NCI-H2029 treated with DMSO at 0.1 percent for 48 hours (cell line): ENCODE data around the gene TUBA3E.
"Not testable (repeated sequence)": the region's sequence is repeated elsewhere in the genome, so short reads cannot be mapped to it uniquely, and the experiment has no call there.

ENCODE experiments used
- DNase-seq: peaks from one replicate; lab custom pipeline; 2025; lab: John Stamatoyannopoulos, UW

Gene TUBA3E

DNA sequence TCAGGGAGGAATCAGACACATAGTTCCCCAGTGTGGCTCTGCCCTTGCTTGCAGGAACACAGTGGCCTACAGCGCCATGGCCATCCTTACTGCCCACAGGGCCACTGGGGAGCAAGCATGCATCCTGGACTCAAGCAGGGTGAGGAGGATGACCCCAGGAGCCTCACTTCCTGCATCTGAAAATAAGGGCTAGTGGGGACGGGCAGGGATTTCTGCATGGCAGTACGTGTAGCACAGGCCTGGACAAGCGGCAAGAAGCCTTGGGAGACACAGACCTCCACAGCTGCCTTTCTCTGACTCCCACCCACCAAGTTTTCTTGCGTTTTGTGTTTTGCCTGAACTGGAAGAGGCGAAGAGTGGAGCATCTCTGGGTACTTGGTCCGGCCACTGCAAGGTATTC lies 35.8 kb downstream of the TUBA3E start:
- not testable (repeated sequence) for DNase-seq

GRCh38 chr2:130160838-130161705 lies 37.2 kb downstream of the TUBA3E start:
- not testable (repeated sequence) for DNase-seq

DNA sequence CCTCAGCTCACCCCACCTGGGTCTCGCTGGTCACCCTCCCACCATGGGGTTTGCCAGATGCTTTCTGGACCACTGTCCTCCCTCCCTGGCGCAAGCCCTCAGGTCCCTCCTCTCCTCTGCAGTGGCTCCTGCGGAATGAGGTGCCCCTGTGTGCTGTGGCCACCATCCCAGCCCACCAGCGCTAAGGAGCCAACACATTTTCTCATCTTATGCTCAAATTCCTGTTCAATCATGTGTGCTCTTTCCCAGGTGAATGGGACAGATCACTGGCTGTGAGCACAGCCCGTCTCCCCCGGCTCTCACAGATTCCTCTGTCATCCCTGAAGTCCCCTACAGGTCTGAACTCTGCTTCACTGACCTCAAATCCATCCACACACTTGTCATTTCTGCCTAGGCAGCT lies 38.1 kb downstream of the TUBA3E start:
- no peak for DNase-seq

- DNase-seq = not testable (repeated sequence)
Observed at GRCh38 chr2:130159376-130159775, 38.9 kb downstream of the TUBA3E start.

DNA sequence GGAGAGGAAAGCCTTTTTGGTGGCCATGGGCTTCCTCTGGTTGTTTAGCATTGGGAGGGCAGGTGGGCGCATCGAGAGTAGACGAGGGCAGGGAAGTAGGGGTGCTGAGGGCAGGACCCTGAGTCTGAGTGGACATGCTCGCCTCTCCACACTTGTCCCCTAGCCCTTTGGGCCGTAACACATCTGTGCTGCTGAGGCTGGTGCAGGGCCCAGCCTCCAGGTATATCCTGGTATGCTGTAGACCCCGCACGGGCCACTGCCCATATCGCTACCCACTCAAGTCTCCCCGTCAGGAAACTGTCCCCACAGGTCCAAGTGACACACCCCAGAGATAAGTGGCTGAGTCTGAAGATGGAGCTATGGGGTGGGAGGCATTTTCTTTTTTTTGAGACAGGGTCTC lies 39.6 kb downstream of the TUBA3E start:
- DNase-seq = no peak

GRCh38 chr2:130157825-130158514 lies 40.3 kb downstream of the TUBA3E start:
- DNase-seq = not testable (repeated sequence)

GRCh38 chr2:130157354-130157753 lies 40.9 kb downstream of the TUBA3E start:
- not testable (repeated sequence) for DNase-seq

DNA sequence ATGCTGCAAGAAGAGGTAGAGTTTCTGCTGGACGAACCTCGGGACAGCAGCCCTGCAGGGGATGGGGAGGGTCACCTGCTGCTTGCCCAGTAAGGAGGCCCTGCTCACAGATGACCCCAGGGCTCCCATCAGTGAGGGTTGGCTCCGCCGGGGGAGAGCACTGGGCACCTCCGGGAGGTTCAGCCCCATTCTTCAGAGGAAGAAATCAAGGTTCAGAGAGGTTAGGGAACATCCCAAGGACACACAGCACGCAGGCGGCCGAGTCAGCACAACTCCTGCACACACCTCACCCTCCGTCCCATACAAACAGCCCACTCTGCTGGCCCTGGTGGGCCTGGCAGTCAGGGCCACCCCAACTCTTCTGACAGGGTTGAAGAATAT lies 41.6 kb downstream of the TUBA3E start:
- DNase-seq = no peak

DNA sequence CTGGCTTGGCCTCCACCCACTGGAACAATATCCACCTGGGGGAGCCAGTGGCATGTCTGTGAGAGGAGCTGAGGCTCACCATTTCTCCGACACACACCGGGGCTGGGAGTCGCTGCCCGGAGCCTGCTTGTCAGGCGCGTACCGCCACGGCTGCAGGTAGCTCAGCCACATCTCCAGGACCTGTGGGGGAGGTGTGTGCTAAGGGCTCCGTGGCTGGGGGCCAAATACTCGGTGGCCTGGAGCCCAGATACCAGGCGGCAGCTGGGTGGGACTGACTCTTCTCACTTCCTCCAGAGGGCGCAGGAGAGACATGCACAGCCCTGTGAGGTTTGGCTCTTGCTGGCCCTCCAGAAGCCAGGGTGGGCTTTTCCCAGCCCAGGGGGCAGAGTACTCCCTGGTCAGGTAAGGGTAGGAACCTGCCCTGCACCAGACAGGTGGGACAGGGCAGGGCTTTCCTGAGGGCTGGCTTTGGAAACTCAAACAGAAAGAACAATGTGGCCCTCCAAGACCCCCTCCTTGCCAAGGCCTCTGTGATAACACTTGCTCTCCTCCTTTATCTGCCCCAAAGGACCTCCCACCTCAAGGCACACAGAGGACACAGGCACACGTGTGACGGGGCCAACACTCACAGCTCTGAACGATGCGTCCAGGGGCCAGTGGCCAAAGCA lies 42.1 kb downstream of the TUBA3E start:
- peak; percentile 68 for DNase-seq

DNA sequence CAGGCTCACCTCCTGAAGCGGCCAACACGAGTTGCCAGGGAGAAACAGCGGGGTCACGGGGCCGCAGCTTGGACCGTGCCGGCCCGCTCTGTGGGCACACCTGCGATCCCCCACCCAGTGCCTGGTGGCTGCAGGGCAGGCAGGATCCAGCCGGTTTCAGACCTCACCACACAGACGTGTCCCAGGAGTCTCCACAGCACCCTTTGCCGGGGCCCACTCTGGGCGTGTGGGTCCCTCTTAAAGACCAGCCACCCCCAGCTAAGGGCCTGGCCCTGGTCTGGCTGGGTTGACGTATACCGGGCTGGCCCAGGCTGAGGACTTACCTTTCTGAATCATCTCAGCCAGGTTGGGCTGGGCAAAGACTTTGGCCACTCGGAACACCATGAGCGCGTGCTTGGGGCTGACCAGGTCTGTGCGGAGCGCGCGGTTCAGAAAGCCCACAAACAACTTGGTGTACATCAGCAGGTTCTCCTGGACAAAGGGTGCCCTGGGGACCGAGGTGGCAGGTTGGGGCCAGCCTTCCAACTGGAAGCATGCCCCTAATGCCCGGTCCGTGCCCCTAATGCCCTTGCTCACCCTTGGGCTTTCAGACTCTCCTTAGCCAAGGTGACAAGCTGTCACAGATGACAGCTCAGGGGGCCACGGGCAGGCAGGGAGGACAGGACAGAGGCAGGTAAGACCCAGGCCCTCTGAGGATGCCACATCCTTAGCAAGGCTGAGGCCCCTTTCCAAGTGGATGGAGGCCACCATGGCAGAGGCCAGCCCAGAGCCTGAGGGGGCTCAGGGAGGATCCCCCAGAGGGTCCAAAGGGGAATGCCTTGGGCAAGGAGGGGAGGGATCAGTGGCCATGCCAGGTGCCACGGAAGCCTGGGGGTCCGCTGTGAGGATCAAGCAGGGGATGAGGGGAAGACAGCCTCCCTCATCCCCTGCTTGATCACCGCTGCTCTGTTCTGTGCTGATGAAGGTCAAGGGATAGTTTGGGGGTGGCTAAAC lies 43.2 kb downstream of the TUBA3E start:
- DNase-seq = no peak

- not testable (repeated sequence) for DNase-seq
Observed at GRCh38 chr2:130154423-130154770, 43.8 kb downstream of the TUBA3E start.

GRCh38 chr2:130153721-130154422 lies 44.4 kb downstream of the TUBA3E start:
- not testable (repeated sequence) for DNase-seq

DNA sequence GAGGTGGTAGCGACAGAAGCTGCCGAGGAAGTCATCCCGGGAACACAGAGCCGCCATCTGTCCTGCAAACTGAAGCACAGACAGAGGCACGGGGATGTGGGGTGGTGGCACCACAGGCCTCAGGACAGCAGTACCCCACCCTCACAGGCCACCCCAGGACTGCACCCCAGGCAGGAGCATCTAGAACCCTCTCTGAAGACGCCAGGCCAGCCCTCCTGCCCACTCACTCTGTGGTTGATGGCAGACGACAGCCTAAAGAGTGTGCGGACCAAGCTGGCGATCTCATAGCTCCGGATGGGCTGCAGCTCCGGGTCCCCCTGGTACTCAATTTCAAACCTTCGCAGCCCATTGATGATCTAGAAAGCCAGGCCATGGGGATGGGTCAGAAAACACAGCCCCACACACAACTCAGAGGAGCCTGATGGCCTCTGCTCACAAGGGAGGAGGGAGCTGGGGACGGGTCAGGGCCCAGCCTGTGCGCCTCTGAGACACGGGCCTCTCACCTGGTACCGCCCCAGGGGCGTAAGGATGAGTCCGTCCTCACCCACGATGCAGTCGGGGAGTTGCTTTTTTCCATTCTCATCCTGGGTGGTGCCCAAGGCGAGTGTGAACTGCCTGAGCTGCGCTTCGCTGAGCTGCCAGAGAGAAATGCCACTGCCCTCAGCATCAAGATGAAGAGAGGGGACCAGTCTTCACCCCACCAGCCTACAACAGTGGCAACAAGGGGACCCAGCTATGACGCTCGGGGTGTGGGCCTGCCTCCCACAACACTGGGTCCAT lies 45.2 kb downstream of the TUBA3E start:
- DNase-seq = no peak

DNA sequence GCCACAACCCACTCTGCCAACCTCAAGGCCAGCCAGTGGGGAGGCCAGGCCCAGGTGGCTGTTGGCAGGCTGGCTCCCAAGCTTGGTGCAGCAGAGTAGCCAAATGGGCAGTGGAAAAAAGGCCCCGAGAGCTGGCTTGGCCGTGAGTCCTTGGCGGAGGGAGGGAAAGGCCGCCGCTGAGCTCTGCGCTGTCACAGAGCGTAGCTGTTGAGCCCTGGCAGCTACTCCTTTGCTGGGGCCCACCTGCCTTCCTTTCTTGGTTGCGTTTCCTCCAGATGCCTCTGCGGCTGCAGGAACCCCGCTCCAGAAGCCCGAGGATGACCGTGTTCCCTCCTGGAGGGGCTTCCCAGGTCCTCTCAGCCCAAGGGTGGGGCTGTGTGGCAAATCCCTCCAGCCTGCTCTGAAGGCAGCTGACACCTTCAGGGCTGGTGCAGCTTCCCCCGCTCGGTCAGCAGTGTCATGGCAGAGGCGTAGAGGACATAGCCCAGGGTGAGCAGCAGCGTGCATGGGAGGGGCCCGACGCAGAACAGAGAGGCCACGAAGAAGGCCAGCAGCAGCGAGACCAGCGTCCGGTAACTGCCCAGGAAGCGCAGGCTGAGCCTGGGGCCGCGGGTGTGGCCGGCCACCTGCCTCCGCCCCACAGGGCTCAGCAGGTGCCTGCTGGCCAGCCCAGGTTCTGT lies 46.0 kb downstream of the TUBA3E start:
- DNase-seq = not testable (repeated sequence)

- not testable (repeated sequence) for DNase-seq
Observed at GRCh38 chr2:130151145-130151512, 47.1 kb downstream of the TUBA3E start.

DNA sequence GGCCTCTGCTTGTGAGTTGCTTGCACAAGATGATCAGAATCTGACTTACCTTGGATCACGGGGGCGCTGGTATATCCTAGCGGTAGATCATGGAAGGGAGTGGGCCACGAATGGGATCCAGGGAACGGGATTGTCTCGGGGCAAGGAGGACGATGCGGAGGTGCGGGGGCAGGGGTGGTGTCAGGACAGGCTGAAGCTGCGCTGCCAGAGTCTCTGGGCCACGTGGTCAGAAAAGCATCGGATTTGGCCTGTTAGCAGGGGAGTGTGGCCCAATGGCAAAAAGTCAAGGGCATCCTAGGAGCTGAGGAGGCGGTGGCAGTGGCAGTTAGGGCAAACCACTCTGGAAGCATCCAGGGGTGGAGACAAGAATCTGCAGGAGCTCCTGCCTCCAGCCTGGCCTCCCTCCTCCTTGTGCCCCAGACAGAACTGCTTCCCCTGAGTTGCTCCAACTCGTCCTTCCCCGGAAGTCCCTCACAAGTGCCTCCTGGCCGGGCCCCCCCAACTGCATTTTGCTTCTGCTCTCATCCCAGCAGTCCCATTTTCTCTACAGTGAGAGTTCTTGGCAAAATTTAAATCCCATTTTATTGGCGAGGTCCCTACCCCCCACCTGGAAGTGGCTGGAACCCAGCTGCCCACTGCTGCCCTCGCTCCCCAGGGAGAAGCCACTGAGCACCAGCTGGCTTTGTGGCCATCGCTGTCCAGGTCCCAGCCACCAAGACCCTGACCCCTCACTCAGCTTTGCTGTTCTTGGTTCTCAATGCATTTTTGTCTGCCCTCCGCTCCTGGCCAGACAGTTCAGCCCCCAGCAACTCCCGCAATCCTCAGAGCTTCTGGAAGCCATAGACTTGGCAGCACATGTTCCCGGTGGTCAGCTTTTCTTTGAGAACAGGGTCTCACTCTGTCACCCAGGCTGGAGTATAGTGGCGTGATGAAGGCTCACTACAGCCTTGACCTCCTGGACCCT lies 47.8 kb downstream of the TUBA3E start:
- no peak for DNase-seq

- DNase-seq = peak; percentile 12
Observed at GRCh38 chr2:130148515-130148914, 49.7 kb downstream of the TUBA3E start.

DNA sequence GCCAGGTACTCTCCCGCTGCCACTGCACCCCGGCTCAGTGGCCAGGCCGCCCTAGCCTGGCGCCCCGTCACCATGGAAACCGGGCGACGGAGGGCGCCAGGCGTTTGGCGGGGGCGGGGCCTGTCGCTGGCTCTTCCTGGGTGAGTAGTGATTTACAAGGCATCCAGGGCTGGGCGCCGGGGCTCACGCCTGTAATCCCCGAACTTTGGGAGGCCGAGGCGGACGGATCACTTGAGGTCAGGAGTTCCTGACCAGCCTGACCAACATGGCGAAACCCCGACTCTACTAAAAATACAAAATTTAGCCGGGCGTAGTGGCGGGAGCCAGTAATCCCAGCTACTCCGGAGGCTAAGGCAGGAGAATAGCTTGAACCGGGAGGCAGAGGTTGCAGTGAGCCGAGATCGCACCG lies 53.2 kb downstream of the TUBA3E start, which contains the start of gene CCDC74B:
CCDC74B (minus strand) TSS at position 107 of the 409 bp plus-strand sequence. CDS start 116 bp downstream, outside the sequence.
- not testable (repeated sequence) for DNase-seq
